Adrenal gland (tissue), 5 donors: ENCODE measurements around the gene CDH20.

ENCODE experiments used
- CTCF ChIP-seq, 6 experiments: fragments of 450-650 bp in 4 of 6; fragments of 200-600 bp in 2 of 6; sonication (generic) in 1 of 6; IDR thresholded peaks; 1 replicate in 5 of 6; 2 replicates in 1 of 6; pipeline versions ENCODE4 v1.5.1 to v1.8.0; 2016 to 2021; ENCODE audit warnings: antibody characterized with exemption in 6 of 6, mild to moderate bottlenecking in 2 of 6, moderate library complexity in 1 of 6
- POLR2A ChIP-seq, 2 donors: fragments of 450-650 bp; IDR thresholded peaks; one replicate each; pipeline ENCODE4 v1.6.1; 2017; ENCODE audit warnings: antibody characterized with exemption in 2 of 2, mild to moderate bottlenecking in 2 of 2, moderate library complexity in 1 of 2
- donor health status: DM: no; HTN: no; CAD: no.

- TF ChIP-seq CTCF (IDR thresholded peaks at IDR 0.05), result no peak
- TF ChIP-seq POLR2A (IDR thresholded peaks at IDR 0.05), result no peak
Measured at GRCh38 chr18:61542596-61542995, 209.4 kb downstream of the CDH20 start.
